Gastroesophageal sphincter (tissue), 3 donors: ENCODE data around the gene AUTS2.

Experiments
- CTCF ChIP-seq, 4 experiments: fragments of 200-600 bp in 2 of 4; fragments of 450-650 bp in 2 of 4; sonication (generic) in 1 of 4; IDR thresholded peaks; one replicate each; pipeline ENCODE4 v1.5.1; 2017 to 2019; ENCODE audit warnings: antibody characterized with exemption in 4 of 4, mild to moderate bottlenecking in 2 of 4, moderate library complexity in 2 of 4
- EP300 ChIP-seq: sonication (generic); formaldehyde crosslinking; IDR thresholded peaks from one replicate; pipeline ENCODE4 v1.6.1; 2017; ENCODE audit warnings: antibody characterized with exemption, mild to moderate bottlenecking

GRCh38 chr7:70578131-70578530, 979.9 kb downstream of the AUTS2 start:
- no peak for TF ChIP-seq CTCF (IDR thresholded peaks at IDR 0.05)
- TF ChIP-seq EP300: no peak
